T-helper 17 cell (primary cell): Measurements from ENCODE around the gene HTR4. TPM values are rescaled to one million over a fixed set of nuclear protein-coding genes. Genes with fewer than 3 reads are reported as not detected.

Experiments used
- ATAC-seq: fragments of 150-1000 bp; cut with Tn5 transposase; 2 replicates; pipeline ENCODE4 v1.10.0; 2021; ENCODE audit warnings: mild to moderate bottlenecking, moderate library complexity
- DNase-seq, 3 donors: peaks; one replicate each; pipeline versions ENCODE4 v3.0.0 to v3.0.0-alpha.2; 2020 to 2021
- H3K9me3 ChIP-seq: one replicate; pipeline ENCODE4 v1.7.0; 2013; ENCODE audit warnings: low read length, mild to moderate bottlenecking; ENCODE audit not compliant: control insufficient read depth, poor library complexity, severe bottlenecking
- H3K27ac Mint-ChIP-seq: one replicate; pipeline ENCODE4 v1.8.0; 2022; ENCODE audit warnings: mild to moderate bottlenecking, moderate library complexity, mixed read lengths
- H3K27me3 Mint-ChIP-seq: one replicate; pipeline ENCODE4 v1.8.0; 2022; ENCODE audit warnings: mixed read lengths
- H3K36me3 Mint-ChIP-seq: one replicate; pipeline ENCODE4 v1.8.0; 2022; ENCODE audit warnings: low read depth, mixed read lengths
- H3K4me1 Mint-ChIP-seq: one replicate; pipeline ENCODE4 v1.8.0; 2022; ENCODE audit warnings: mild to moderate bottlenecking, mixed read lengths
- H3K4me3 Mint-ChIP-seq: one replicate; pipeline ENCODE4 v1.8.0; 2022; ENCODE audit warnings: mild to moderate bottlenecking, moderate library complexity, mixed read lengths
- total RNA-seq, 4 donors: library from RNA in 2 of 4; stranded (reverse) in 2 of 4; gene quantifications; one replicate each; pipeline ENCODE4 v1.2.3 and lab custom pipeline; 2022 to 2026

HTR4 gene
- total RNA-seq, 2 donors from 2014 or later = not detected

GRCh38 chr5:148565148-148565547 is 89.2 kb downstream of the HTR4 start:
- H3K27ac Mint-ChIP-seq = no peak overlapping the region
- no peaks in the 10 kb centered on the region for H3K36me3 Mint-ChIP-seq
- no peak overlapping the region for H3K4me3 Mint-ChIP-seq
- H3K9me3 ChIP-seq = no peaks in the 10 kb centered on the region
- ATAC-seq = no peak
- H3K27me3 Mint-ChIP-seq = peaks cover 34% of the 10 kb centered on the region
- H3K4me1 Mint-ChIP-seq = no peaks in the 10 kb centered on the region
- DNase-seq = no peak

- H3K4me3 Mint-ChIP-seq = no peak overlapping the region
- ATAC-seq (no peak), DNase-seq (no peak)
- H3K9me3 ChIP-seq = no peaks in the 10 kb centered on the region
- no peaks in the 10 kb centered on the region for H3K36me3 Mint-ChIP-seq
- no peak overlapping the region for H3K27ac Mint-ChIP-seq
- H3K27me3 Mint-ChIP-seq = peaks cover 28% of the 10 kb centered on the region
- H3K4me1 Mint-ChIP-seq = no peaks in the 10 kb centered on the region
Measured at GRCh38 chr5:148563021-148563420, 91.3 kb downstream of the HTR4 start.

GRCh38 chr5:148561801-148562311 is 92.5 kb downstream of the HTR4 start:
- DNase-seq (no peak), ATAC-seq (no peak)
- H3K27me3 Mint-ChIP-seq = peaks cover 18% of the 10 kb centered on the region
- H3K4me1 Mint-ChIP-seq = no peaks in the 10 kb centered on the region
- no peaks in the 10 kb centered on the region for H3K36me3 Mint-ChIP-seq
- no peak overlapping the region for H3K4me3 Mint-ChIP-seq
- no peaks in the 10 kb centered on the region for H3K9me3 ChIP-seq
- no peak overlapping the region for H3K27ac Mint-ChIP-seq

GRCh38 chr5:148559461-148559860 is 94.9 kb downstream of the HTR4 start:
- no peaks in the 10 kb centered on the region for H3K36me3 Mint-ChIP-seq
- DNase-seq (no peak), ATAC-seq (no peak)
- H3K4me3 Mint-ChIP-seq = no peak overlapping the region
- no peaks in the 10 kb centered on the region for H3K9me3 ChIP-seq
- H3K4me1 Mint-ChIP-seq = no peaks in the 10 kb centered on the region
- peaks cover 11% of the 10 kb centered on the region for H3K27me3 Mint-ChIP-seq
- no peak overlapping the region for H3K27ac Mint-ChIP-seq

- H3K27ac Mint-ChIP-seq = no peak overlapping the region
- no peak overlapping the region for H3K4me3 Mint-ChIP-seq
- H3K9me3 ChIP-seq = no peaks in the 10 kb centered on the region
- H3K4me1 Mint-ChIP-seq = no peaks in the 10 kb centered on the region
- ATAC-seq = no peak
- no peaks in the 10 kb centered on the region for H3K36me3 Mint-ChIP-seq
- DNase-seq = no peak
- H3K27me3 Mint-ChIP-seq = peaks cover 11% of the 10 kb centered on the region
Measured at GRCh38 chr5:148558892-148559291, 95.4 kb downstream of the HTR4 start.

GRCh38 chr5:148556835-148557234 is 97.5 kb downstream of the HTR4 start:
- Mint-ChIP-seq H3K27me3 (no peaks in the 10 kb centered on the region), H3K4me3 (no peak overlapping the region), H3K4me1 (no peaks in the 10 kb centered on the region), H3K27ac (no peak overlapping the region), H3K36me3 (no peaks in the 10 kb centered on the region)
- H3K9me3 ChIP-seq = no peaks in the 10 kb centered on the region
- DNase-seq (no peak), ATAC-seq (no peak)

GRCh38 chr5:148554621-148555020 is 99.7 kb downstream of the HTR4 start:
- Mint-ChIP-seq H3K4me1 (no peaks in the 10 kb centered on the region), H3K36me3 (no peaks in the 10 kb centered on the region), H3K27ac (no peak overlapping the region), H3K4me3 (peak overlapping the region; percentile 25), H3K27me3 (no peaks in the 10 kb centered on the region)
- H3K9me3 ChIP-seq = no peaks in the 10 kb centered on the region
- ATAC-seq (no peak), DNase-seq (no peak)

- ATAC-seq (no peak), DNase-seq (no peak)
- Mint-ChIP-seq H3K27ac (no peak overlapping the region), H3K27me3 (peaks cover 8% of the 10 kb centered on the region), H3K36me3 (no peaks in the 10 kb centered on the region), H3K4me3 (no peak overlapping the region), H3K4me1 (no peaks in the 10 kb centered on the region)
- no peaks in the 10 kb centered on the region for H3K9me3 ChIP-seq
Measured at GRCh38 chr5:148543727-148544126, 110.6 kb downstream of the HTR4 start.

- Mint-ChIP-seq H3K27ac (no peak overlapping the region), H3K27me3 (peaks cover 4% of the 10 kb centered on the region), H3K4me1 (no peaks in the 10 kb centered on the region), H3K36me3 (no peaks in the 10 kb centered on the region), H3K4me3 (no peak overlapping the region)
- DNase-seq = no peak
- no peak for ATAC-seq
- H3K9me3 ChIP-seq = no peaks in the 10 kb centered on the region
Measured at GRCh38 chr5:148542812-148543211, 111.5 kb downstream of the HTR4 start.

GRCh38 chr5:148541054-148541835 is 113.1 kb downstream of the HTR4 start:
- H3K4me3 Mint-ChIP-seq = no peak overlapping the region
- DNase-seq = no peak

GRCh38 chr5:148540647-148541046 is 113.7 kb downstream of the HTR4 start:
- H3K27ac Mint-ChIP-seq = no peak overlapping the region
- DNase-seq (no peak), ATAC-seq (no peak)
- no peaks in the 10 kb centered on the region for H3K9me3 ChIP-seq
- H3K4me1 Mint-ChIP-seq = no peaks in the 10 kb centered on the region
- H3K4me3 Mint-ChIP-seq = no peak overlapping the region
- no peaks in the 10 kb centered on the region for H3K36me3 Mint-ChIP-seq
- H3K27me3 Mint-ChIP-seq = peaks cover 10% of the 10 kb centered on the region

More at GRCh38 chr5:148541054-148541835, 113.1 kb downstream of the HTR4 start:
- no peaks in the 10 kb centered on the region for H3K9me3 ChIP-seq
- no peaks in the 10 kb centered on the region for H3K36me3 Mint-ChIP-seq
- H3K4me1 Mint-ChIP-seq = no peaks in the 10 kb centered on the region
- H3K27me3 Mint-ChIP-seq = peaks cover 10% of the 10 kb centered on the region
- H3K27ac Mint-ChIP-seq = no peak overlapping the region
- ATAC-seq = no peak

- Mint-ChIP-seq H3K36me3 (no peaks in the 10 kb centered on the region), H3K27ac (no peak overlapping the region), H3K4me1 (no peaks in the 10 kb centered on the region), H3K4me3 (no peak overlapping the region), H3K27me3 (peaks cover 10% of the 10 kb centered on the region)
- ATAC-seq = no peak
- no peaks in the 10 kb centered on the region for H3K9me3 ChIP-seq
- DNase-seq = no peak
Measured at GRCh38 chr5:148539851-148540250, 114.5 kb downstream of the HTR4 start.

- no peak for ATAC-seq
Measured at GRCh38 chr5:148535190-148535589, 119.1 kb downstream of the HTR4 start.

More at GRCh38 chr5:148535190-148535589, 119.1 kb downstream of the HTR4 start:
- no peak for DNase-seq
- no peaks in the 10 kb centered on the region for H3K9me3 ChIP-seq
- H3K4me3 Mint-ChIP-seq = no peak overlapping the region
- no peaks in the 10 kb centered on the region for H3K4me1 Mint-ChIP-seq
- H3K36me3 Mint-ChIP-seq = no peaks in the 10 kb centered on the region
- H3K27me3 Mint-ChIP-seq = peaks cover 6% of the 10 kb centered on the region
- no peak overlapping the region for H3K27ac Mint-ChIP-seq
